IPS DF 6.9 (cell line): ENCODE results near the gene RNF207.

Experiments
- DNase-seq: peaks from one replicate; pipeline ENCODE4 v3.0.0-alpha.2; 2013; ENCODE audit warnings: low read depth, low spot score
- H3K27ac ChIP-seq: one replicate; pipeline ENCODE4 v1.5.1; 2013; ENCODE audit warnings: low read length, control low read depth
- H3K27me3 ChIP-seq: 2 replicates; pipeline ENCODE4 v1.6.1; 2013; ENCODE audit warnings: mild to moderate bottlenecking, low read length; ENCODE audit not compliant: control insufficient read depth, insufficient read depth
- H3K36me3 ChIP-seq: 2 replicates; pipeline ENCODE4 v1.6.1; 2013; ENCODE audit warnings: low read length; ENCODE audit not compliant: control insufficient read depth, insufficient read depth
- H3K4me1 ChIP-seq: 2 replicates; pipeline ENCODE4 v1.6.1; 2013; ENCODE audit warnings: low read length; ENCODE audit not compliant: control insufficient read depth, insufficient read depth
- H3K4me3 ChIP-seq: 2 replicates; pipeline ENCODE4 v1.5.1; 2013; ENCODE audit warnings: mild to moderate bottlenecking, low read length
- H3K9me3 ChIP-seq: 2 replicates; pipeline ENCODE4 v1.6.1; 2013; ENCODE audit warnings: low read length, inconsistent platforms; ENCODE audit not compliant: control insufficient read depth, insufficient read depth
- WGBS: extraction: QIAGEN DNeasy Blood & Tissue Kit; methylation state at CpG from one replicate; pipeline ENCODE4 v1.1.7; 2013; ENCODE audit warnings: mixed read lengths, missing lambda C conversion rate; ENCODE audit not compliant: insufficient read length, insufficient coverage; 5-methylcytosine and 5-hydroxymethylcytosine counted together

RNF207 gene

GRCh38 chr1:6251233-6251632, 45.3 kb downstream of the RNF207 start:
- H3K4me1 ChIP-seq, result peaks cover 7% of the 10 kb centered on the region
- no peak overlapping the region for H3K27ac ChIP-seq
- H3K4me3 ChIP-seq, result no peak overlapping the region
- no peaks in the 10 kb centered on the region for H3K9me3 ChIP-seq
- no peak for DNase-seq
- WGBS, result no CpG with 5 or more reads among the region's 19 CpGs
- H3K36me3 ChIP-seq, result no peaks in the 10 kb centered on the region
- H3K27me3 ChIP-seq, result peaks cover 17% of the 10 kb centered on the region

- Histone ChIP-seq H3K4me3 (no peak overlapping the region), H3K4me1 (peaks cover 6% of the 10 kb centered on the region), H3K36me3 (no peaks in the 10 kb centered on the region), H3K27me3 (peaks cover 17% of the 10 kb centered on the region), H3K27ac (no peak overlapping the region), H3K9me3 (no peaks in the 10 kb centered on the region)
- DNase-seq, result no peak
- no CpG with 5 or more reads among the region's 15 CpGs for WGBS
Observed at GRCh38 chr1:6251681-6252373, 45.9 kb downstream of the RNF207 start.

- Histone ChIP-seq H3K27me3 (peaks cover 17% of the 10 kb centered on the region), H3K36me3 (no peaks in the 10 kb centered on the region)
Observed at GRCh38 chr1:6252374-6252710, 46.4 kb downstream of the RNF207 start.

GRCh38 chr1:6253380-6253779, 47.5 kb downstream of the RNF207 start:
- Histone ChIP-seq H3K36me3 (no peaks in the 10 kb centered on the region), H3K4me1 (peaks cover 6% of the 10 kb centered on the region), H3K27ac (no peak overlapping the region), H3K27me3 (peaks cover 17% of the 10 kb centered on the region), H3K4me3 (no peak overlapping the region), H3K9me3 (no peaks in the 10 kb centered on the region)
- no CpG with 5 or more reads among the region's 9 CpGs for WGBS
- DNase-seq, result no peak

More at GRCh38 chr1:6252374-6252710, 46.4 kb downstream of the RNF207 start:
- DNase-seq, result no peak
- H3K4me3 ChIP-seq, result no peak overlapping the region
- WGBS, result no CpG with 5 or more reads among the region's 4 CpGs
- H3K4me1 ChIP-seq, result peaks cover 6% of the 10 kb centered on the region
- H3K9me3 ChIP-seq, result no peaks in the 10 kb centered on the region
- H3K27ac ChIP-seq, result no peak overlapping the region

GRCh38 chr1:6254691-6255090, 48.8 kb downstream of the RNF207 start:
- no CpG with 5 or more reads among the region's 16 CpGs for whole genome bisulfite sequencing
- H3K27ac ChIP-seq, result no peak overlapping the region
- H3K4me1 ChIP-seq, result 0 out of 2 replicates have a peak, but pooled peaks cover 3% of the 10 kb centered on the region
- no peak for DNase-seq
- no peaks in the 10 kb centered on the region for H3K9me3 ChIP-seq
- no peak overlapping the region for H3K4me3 ChIP-seq
- no peaks in the 10 kb centered on the region for H3K36me3 ChIP-seq
- H3K27me3 ChIP-seq, result peaks cover 12% of the 10 kb centered on the region

- Histone ChIP-seq H3K27me3 (no peaks in the 10 kb centered on the region), H3K27ac (no peak overlapping the region)
Observed at GRCh38 chr1:6256645-6257044, 50.7 kb downstream of the RNF207 start.

GRCh38 chr1:6257541-6258069, 51.7 kb downstream of the RNF207 start:
- DNase-seq, result no peak
- no peak overlapping the region for H3K4me3 ChIP-seq
- peaks cover 4% of the 10 kb centered on the region; the same call in 1 of the 2 replicates for H3K4me1 ChIP-seq
- no peak overlapping the region for H3K27ac ChIP-seq
- H3K36me3 ChIP-seq, result no peaks in the 10 kb centered on the region
- H3K27me3 ChIP-seq, result no peaks in the 10 kb centered on the region
- WGBS, result no CpG with 5 or more reads among the region's 8 CpGs
- H3K9me3 ChIP-seq, result no peaks in the 10 kb centered on the region

More at GRCh38 chr1:6256645-6257044, 50.7 kb downstream of the RNF207 start:
- H3K9me3 ChIP-seq, result no peaks in the 10 kb centered on the region
- H3K4me1 ChIP-seq, result no peaks in the 10 kb centered on the region
- no peaks in the 10 kb centered on the region for H3K36me3 ChIP-seq
- H3K4me3 ChIP-seq, result no peak overlapping the region
- WGBS, result no CpG with 5 or more reads among the region's 13 CpGs
- no peak for DNase-seq

GRCh38 chr1:6258675-6259074, 52.8 kb downstream of the RNF207 start:
- Histone ChIP-seq H3K4me3 (no peak overlapping the region), H3K9me3 (no peaks in the 10 kb centered on the region), H3K36me3 (no peaks in the 10 kb centered on the region), H3K27ac (no peak overlapping the region), H3K27me3 (no peaks in the 10 kb centered on the region), H3K4me1 (peaks cover 4% of the 10 kb centered on the region; the same call in 1 of the 2 replicates)
- WGBS, result no CpG with 5 or more reads among the region's 10 CpGs
- no peak for DNase-seq

- H3K27ac ChIP-seq, result no peak overlapping the region
- no peak for DNase-seq
- no CpG with 5 or more reads among the region's 46 CpGs for WGBS
- H3K9me3 ChIP-seq, result no peaks in the 10 kb centered on the region
- peak overlapping the region; percentile 67; the same call in 1 of the 2 replicates for H3K4me3 ChIP-seq
- H3K36me3 ChIP-seq, result no peaks in the 10 kb centered on the region
- no peaks in the 10 kb centered on the region for H3K27me3 ChIP-seq
- H3K4me1 ChIP-seq, result peaks cover 4% of the 10 kb centered on the region; the same call in 1 of the 2 replicates
Observed at GRCh38 chr1:6259491-6260362, 53.8 kb downstream of the RNF207 start.

GRCh38 chr1:6260433-6260934, 54.6 kb downstream of the RNF207 start:
- Histone ChIP-seq H3K4me3 (peak overlapping the region; percentile 67; the same call in 1 of the 2 replicates), H3K27me3 (no peaks in the 10 kb centered on the region), H3K36me3 (no peaks in the 10 kb centered on the region), H3K9me3 (no peaks in the 10 kb centered on the region), H3K4me1 (peaks cover 4% of the 10 kb centered on the region; the same call in 1 of the 2 replicates), H3K27ac (no peak overlapping the region)
- no CpG with 5 or more reads among the region's 61 CpGs for WGBS
- DNase-seq, result no peak
